ENCODE data around the gene RASA3.
"Not testable (repeated sequence)": the region's sequence is repeated elsewhere in the genome, so short reads cannot be mapped to it uniquely, and the experiment has no call there.

The RASA3 gene

DNA sequence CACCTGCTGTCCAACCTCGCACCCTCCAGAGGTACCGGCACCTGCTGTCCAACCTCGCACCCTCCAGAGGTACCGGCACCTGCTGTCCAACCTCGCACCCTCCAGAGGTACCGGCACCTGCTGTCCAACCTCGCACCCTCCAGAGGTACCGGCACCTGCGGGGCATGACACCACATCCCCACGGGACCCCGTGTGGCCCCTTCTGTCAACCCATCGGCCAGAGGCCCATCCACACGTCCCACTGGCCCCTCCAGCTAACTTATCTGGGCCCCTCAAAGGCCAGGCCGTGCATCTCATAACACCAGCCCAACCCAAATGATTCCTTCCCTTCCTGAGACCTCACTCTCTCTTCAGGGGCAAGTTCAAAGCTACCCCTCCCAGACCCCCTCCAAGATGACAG lies 6.3 kb downstream of the RASA3 start:
- not testable (repeated sequence) for DNase-seq (ENCODE audit: low spot score)

DNA sequence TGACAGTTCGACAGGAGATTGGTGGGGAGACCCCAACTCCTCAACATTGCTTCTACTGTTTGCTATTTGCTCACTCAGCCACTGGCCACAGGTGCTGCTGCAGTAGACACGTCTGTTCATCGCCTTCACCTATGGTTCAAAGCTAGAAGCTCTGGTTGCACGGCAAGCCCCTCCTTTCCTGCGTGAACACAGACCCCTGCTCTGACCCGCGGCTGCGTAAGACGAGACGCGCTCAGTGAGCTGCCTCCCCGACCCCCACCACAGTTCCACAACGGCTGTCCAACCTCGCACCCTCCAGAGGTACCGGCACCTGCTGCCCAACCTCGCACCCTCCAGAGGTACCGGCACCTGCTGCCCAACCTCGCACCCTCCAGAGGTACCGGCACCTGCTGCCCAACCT lies 6.8 kb downstream of the RASA3 start:
- DNase-seq (ENCODE audit: low spot score): no peak

DNA sequence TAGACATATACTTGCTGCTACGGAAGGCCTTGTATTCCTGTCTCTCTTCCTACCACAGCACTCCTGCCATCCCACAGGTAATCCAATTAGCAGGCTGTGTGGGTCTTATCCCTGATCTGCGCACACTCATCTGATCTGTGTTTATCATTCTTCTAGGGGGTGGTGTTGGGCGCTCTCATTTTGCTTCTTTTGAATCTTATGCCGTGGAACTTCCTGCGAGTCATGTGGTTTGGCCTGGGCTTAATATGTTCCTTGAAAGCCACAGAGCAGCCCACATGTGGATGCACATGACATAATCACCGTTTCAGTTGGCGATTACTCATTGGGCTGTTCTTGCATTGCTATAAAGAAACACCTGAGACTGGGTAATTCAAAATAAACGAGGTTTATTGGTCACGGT lies 7.5 kb downstream of the RASA3 start:
- no peak for DNase-seq (ENCODE audit: low spot score)

DNA sequence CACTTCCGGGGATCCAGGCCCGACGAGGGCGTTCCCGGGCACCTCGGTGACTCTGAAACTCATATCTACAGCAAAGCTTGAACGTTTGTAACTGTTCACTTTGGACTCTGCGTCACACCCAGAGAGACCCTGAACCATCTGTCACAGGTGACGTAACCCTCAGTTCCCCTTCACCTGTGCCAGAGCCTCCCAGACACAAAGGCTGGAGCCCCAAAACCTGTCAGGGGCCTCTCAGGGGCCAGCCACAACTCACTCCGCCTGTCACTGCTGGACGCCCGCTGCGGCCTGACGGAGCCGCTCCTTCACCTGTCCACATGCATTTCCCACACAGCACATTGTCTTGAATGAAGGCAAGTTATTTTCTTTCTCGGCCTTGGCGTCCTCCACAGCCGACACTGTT lies 8.0 kb downstream of the RASA3 start:
- no peak for DNase-seq (ENCODE audit: low spot score)

DNA sequence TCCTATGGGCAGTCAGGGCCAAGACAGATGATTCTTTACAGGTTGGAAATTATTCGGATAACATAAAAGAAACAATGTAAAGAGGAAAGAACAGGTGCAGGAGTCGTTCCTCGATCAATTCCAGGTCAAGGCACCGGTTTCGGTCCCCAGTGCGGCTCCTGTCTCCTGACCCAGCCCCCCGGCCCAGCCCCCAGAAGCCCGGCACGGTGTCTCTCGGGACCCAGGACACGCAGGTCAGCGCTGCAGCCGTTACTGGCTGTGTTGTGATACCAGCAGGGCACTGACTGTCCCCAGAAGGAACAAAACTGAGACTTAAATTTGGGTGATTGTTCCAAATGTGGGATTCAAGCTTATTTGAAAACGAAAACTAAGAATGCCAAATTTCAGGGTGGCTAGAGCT lies 8.5 kb downstream of the RASA3 start:
- no peak for DNase-seq (ENCODE audit: low spot score)

DNA sequence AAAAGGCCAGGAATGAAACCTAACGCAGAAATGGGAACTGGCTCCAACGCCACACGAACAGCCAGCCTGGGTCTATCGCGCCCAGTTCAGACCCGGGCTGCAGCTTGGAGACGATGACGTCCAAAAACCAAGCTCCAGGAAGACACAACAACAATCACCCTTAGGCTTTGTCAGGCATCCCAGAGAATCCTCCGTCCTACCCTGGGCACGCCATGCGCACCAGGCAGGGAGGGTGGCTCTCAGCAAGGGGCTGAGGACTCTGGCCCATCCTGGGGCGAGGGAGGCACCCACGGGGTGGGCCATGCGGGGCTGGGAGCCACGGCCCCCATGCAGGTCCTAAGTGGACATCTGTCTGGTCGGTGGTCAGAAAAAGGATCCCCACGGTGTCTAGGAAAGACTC lies 9.0 kb downstream of the RASA3 start:
- DNase-seq (ENCODE audit: low spot score): no peak

DNA sequence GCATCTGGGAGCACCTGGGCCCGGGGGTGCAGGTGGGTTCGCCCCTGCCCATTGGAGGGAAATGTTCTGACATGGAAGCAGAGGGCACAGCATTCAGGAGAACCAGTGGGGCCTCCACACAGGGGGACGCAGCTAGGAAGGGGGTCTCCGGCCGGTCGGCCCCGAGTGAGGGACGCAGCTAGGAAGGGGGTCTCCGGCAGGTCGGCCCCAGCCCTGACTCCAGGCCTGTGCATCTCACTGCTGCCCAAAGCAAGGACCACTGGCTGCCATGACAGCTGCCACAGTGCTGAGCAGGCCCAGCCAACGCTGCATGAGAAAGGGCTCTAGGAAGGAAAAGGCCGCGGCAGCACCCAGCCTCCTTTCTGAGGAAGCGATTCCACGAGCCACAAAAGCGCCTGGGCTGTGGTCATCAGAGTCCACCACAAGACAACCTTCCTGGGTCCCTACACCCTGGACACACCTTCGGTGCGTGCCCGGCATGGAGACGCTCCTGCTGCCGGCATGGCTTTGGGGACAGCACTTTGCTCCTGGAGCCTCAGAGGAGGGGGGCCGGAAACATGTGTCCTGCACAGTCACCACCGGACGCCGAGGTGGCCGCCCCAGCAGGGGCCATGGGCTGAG lies 9.7 kb downstream of the RASA3 start:
- DNase-seq (ENCODE audit: low spot score): no peak

DNA sequence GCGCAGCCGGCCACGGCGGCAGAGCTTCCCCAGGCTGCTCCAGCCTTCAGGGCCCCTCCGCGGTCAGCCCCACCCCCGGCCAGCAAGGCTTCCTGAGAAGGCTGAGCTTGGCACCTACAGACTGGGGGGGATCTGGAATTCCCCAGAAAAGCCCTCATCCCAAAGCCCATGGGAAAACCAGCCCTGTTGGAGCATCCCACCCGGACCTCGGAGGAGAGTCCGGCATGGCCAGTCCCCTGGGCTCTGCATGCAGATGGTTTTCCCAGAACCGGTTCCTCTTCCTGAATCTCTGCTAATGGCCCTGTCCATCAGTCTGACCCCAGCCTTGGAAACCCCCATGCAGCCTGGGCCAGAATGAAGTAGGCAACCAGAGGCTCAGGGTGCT lies 10.3 kb downstream of the RASA3 start:
- no peak for DNase-seq (ENCODE audit: low spot score)

DNA sequence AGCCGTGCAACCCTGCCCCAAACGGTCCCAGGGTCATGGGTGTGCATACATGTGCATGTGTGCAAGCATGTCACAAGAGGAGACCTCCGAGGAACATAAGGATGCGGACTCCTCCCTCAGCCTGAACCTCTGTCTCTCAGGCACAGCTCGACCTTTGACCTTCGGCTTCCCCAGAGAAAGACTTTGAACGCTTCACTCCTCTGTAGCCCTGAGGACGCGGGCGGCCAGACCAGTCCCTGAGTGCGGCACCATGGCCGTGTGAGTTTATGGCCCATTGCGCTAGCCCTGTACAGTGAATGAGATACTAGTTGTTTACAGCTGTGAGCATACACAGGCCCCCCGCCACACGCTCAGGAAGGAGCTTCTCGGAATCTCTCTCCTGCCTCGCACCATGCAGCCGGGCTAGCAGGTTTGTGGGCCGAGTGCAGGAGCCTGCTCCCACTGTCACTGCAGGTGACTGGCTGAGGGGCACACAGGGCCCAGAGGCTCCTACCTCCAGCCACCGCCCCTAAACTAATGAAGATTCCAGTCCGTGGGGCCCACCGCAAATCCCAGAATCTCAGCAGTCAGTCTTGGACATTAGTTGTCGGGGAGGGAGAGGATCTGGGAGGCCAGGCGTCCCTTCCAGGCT lies 10.8 kb downstream of the RASA3 start:
- no peak for DNase-seq (ENCODE audit: low spot score)

DNA sequence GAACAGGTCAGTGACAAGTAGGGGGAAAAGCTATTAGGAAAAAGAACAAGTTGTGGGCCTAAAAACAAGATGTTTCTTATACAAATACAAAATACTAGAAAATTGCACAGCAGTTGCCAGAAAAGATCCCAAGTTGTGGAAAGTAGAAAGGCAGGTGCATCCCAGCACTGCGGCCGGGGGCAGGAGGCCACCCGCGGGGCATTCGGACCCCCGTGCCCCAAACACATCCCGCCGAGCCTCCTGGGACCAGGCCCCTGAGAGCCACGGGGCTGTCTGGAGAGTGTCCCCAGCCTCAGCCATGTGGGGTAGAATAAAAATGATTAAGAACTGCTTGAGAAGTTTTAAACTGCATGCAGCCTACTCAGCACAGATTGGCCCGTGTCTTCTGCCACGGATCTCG lies 11.4 kb downstream of the RASA3 start:
- no peak for DNase-seq (ENCODE audit: low spot score)

DNA sequence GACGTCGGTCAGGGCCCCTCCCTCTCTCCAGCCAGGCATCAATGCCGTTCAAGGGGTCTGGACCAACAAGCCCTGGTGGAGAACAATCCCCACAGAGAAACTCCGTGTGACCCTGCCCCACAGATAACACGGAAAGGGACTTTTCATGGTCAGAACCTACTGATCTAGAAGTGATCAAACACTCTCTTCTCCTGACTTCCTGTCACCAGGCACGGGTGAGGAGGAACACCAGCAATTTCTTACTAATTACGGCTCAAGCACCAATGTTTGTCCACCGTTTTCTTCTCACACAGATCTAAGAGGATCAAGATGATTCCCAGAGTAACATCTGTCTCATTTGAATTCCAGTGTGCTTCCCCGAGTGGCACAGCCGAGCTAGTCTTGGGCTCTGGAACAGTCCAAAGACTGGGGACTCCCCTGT lies 11.8 kb downstream of the RASA3 start:
- DNase-seq (ENCODE audit: low spot score): no peak

DNA sequence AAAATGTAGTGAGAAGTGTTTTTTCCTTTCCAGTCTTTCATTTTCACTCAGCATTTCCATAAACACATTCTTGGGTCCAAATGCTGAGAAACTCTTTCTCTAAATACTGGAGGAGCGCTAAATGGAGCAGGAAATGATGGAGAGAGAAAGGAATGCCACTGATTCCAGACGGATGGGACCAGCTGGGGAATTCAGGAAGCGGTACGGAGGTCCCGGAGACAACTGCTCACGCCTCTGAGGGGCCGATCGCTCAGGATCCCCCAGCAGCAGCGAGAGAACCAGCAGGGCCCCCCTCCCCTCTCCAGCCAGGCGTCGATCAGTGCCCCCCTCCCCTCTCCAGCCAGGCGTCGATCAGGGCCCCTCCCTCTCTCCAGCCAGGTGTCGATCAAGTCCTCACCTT lies 13.2 kb downstream of the RASA3 start:
- DNase-seq (ENCODE audit: low spot score): peak; percentile 94

DNA sequence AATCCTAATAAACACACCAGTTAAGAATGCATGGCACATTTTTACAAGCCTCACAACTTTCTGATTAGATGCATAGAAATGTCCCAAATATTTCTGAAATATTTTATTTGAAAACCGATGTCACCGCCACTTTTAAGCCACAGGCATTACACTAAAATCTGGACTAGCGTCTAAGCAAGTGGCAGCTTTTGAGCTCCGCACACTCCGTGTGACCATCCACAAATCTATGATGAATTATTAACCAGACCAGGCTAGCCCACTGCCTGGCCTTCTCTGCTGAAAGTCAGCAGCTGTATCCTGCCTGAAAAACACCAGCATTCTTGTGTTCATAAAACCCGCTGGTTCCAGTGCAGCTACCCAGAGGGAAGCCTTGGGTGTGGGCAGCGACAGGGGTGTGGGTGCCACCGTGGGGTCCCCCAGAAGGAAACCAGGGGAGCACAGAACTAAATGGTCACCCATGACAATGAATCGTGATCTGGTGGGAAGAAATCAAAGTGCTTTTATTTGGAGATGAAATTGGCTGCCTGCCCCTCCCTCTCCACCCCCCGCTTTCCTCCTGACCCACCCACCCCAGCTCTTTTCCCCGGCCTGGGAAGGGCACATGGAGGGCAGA lies 13.8 kb downstream of the RASA3 start:
- peak; percentile 82 for DNase-seq (ENCODE audit: low spot score)

DNA sequence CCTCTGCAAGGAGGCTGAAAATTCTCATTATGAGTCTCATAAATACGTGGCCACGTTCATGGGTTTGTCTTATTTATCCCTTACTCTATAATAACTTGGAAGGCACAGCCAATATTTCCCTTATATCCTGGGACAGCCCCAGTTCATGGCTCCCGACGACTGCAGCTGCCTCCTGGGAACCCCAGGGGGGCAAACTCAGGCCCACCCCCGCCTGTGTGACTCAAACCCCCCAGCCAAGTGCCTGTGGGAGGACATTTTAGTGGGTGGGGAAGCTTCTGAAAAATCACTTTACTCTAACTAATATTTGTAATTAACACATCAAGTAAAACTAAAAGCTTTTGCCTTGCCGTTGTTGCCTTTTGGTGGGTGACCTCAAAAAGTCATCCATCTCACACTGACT lies 14.3 kb downstream of the RASA3 start:
- no peak for DNase-seq (ENCODE audit: low spot score)

DNA sequence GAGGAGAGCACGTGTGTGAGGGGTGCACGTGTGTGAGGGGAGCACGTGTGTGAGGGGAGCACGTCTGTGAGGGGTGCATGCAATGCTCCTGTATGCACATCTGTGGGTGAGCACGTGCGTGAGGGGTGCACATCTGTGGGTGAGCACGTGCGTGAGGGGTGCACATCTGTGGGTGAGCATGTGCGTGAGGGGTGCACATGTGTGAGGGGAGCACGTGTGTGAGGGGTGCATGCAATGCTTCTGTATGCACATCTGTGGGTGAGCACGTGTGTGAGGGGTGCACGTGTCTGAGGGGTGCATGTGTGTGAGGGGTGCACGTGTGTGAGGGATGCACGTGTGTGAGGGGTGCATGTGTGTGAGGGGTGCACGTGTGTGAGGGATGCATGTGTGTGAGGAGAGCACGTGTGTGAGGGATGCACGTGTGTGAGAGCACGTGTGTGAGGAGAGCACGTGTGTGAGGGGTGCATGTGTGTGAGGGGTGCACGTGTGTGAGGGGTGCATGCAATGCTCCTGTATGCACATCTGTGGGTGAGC lies 15.0 kb downstream of the RASA3 start:
- DNase-seq (ENCODE audit: low spot score): not testable (repeated sequence)

DNA sequence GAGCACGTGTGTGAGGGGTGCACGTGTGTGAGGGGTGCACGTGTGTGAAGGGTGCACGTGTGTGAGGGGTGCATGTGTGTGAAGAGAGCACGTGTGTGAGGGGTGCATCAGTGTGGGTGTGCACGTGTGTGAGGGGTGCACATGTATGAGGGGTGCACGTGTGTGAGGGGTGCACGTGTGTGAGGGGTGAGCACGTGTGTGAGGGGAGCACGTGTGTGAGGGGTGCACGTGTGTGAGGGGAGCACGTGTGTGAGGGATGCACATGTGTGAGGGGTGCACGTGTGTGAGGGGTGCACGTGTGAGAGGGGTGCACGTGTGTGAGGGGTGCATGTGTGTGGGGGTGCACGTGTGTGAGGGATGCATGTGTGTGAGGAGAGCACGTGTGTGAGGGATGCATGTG lies 15.7 kb downstream of the RASA3 start:
- no peak for DNase-seq (ENCODE audit: low spot score)

DNA sequence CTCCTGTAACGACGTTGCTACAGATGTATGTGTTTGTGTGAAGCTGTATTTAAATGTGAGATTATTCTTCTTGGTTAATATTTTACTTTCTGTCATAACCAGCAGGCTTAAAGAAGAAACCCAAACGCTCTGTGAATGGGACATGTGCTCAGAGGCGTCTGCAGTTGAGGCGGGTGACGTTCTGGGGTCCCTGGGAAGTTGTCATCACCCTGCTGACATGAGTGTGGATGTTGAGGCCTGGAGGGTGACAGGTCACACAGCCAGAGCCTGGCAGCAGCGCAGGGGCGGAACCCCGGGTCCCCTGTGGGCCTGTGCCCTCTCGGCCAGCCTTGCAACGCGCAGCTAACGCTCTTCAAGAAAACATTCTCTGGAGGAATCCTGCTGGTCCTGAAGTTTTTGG lies 16.6 kb downstream of the RASA3 start:
- DNase-seq (ENCODE audit: low spot score): no peak

DNA sequence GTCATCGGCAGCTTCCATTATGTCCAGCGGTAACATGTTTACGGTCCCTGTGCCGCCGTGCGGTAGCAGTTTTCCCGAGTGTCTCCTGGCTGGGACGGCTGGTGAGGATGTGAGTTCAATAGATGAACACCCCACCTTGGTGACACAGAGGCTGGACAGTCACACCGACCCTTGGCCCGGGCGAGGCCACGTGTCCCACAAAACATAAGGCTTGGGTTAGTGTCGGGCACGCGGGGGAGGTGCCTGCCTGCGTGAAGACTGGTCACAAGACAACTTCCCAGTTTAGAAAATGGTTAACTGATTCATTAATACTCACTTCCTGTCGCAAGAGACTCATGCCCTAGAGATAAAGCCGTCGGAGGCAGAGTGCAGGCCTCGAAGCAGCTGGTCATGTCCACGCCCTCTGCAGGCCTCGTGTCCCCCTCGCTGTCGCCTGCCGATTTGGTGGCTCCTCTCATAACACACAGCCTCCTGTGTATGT lies 17.2 kb downstream of the RASA3 start:
- DNase-seq (ENCODE audit: low spot score): peak; percentile 97

DNA sequence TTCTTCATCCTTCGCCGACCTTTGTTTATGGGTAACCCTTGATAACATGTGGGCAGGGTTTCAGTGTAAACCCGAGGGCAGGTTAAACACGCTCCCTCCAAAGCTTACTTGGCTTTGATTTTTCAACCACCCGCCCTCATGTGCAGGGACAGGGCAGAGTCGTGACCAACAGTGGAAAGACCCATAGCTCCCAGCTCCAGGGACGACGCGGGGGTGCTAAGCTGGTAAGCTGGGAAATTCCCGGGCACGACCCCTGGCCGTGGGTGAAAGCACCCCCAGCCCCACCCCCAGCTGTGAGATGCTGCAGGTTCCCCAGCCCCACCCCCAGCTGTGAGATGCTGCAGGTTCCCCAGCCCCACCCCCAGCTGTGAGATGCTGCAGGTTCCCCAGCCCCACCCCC lies 17.8 kb downstream of the RASA3 start:
- not testable (repeated sequence) for DNase-seq (ENCODE audit: low spot score)

DNA sequence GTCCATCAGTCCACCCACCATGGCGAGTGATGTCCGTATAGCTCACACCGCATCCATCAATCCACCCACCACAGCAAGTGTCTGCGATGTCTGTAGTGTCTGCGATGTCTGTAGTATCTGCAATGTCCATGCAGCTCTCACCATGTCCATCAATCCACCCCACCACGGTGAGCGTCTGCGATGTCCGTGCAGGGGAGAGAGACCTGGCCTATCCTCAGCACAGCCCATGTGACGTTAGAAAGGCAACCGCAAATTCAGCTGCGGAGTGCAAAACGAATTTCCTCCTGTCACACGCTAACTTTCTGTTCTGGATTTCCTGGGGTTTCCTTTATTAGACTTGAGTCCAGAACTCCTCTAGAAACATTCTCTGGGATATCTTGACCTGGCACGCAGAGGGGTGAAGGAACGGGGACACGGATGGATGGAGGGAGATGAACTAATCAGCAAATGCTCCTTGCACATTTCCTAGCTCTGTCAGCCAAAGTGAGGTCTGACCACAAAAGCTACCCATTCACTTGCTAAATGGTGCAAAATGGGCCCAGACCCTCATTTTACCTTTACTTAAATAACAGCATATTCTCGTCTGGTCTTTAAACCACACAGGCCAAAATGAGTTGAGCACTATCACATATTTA lies 18.3 kb downstream of the RASA3 start:
- no peak for DNase-seq (ENCODE audit: low spot score)

DNA sequence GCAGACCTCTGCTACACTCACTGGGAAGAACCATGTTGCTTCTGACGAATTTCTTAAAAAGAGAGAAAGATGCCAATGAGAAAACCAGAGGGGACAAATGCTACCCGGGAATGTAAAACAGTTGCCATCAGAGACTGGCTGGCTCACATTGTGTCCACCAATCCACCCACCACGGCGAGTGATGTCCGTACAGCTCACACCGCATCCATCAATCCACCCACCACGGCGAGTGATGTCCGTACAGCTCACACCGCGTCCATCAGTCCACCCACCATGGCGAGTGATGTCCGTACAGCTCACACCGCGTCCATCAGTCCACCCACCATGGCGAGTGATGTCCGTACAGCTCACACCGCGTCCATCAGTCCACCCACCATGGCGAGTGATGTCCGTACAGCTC lies 19.0 kb downstream of the RASA3 start:
- DNase-seq (ENCODE audit: low spot score): not testable (repeated sequence)

DNA sequence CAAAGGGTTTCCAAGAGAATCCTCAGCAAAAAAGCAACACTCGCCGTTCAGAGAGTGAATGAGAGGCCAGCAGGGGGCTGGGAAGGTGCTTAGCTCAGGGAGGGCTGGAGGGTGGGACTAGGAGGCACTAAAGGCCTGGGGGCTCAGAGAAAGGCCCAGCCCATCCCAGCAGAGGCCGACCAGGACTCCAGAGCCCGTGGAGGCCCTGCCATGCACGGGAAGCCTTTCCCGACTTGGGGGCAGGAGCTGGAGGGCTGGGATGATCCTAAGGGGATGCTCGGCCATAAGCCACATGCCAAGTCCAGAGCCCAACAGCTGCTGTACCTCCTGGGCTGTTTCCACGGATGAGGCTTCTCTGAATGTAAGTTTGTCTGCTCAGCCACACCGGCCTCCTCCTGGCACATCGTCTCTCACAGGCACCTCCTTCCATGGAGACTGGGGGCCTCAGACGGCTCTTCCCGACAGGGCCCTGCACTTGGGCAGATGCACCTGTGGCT lies 19.5 kb downstream of the RASA3 start:
- no peak for DNase-seq (ENCODE audit: low spot score)

Measured in kidney capillary endothelial cell (primary cell).